HCT116 (cell line): ENCODE measurements around the gene MOCS1. TPM values are rescaled to one million over a fixed set of nuclear protein-coding genes. Genes with fewer than 3 reads are reported as not detected.

Source experiments
- ATAC-seq: fragments of 200-7000 bp; cut with Tn5 transposase; 2 replicates; pipeline ENCODE4 v1.9.1; 2020; ENCODE audit warnings: mild to moderate bottlenecking, moderate library complexity
- BruUV-seq: library from RNA; stranded (reverse); fragments of 400-500 nt; replicated peaks from 2 replicates; lab custom pipeline; 2021; lab: Mats Ljungman, UMichigan
- CTCF ChIA-PET: fragments of 300-600 bp; sonication (Branson Sonifier 250); formaldehyde crosslinking; loops from one replicate; lab custom pipeline; 2021; ENCODE audit warnings: antibody characterized with exemption; lab: Charles Lee
- POLR2A ChIA-PET: fragments of 300-600, 350-600 bp; sonication (Branson Sonifier 250); formaldehyde crosslinking; loops from one replicate; lab custom pipeline; 2021; ENCODE audit warnings: antibody characterized with exemption; lab: Charles Lee
- RAD21 ChIA-PET, 2 experiments: fragments of 300-600 bp; sonication (Branson Sonifier 250); formaldehyde crosslinking; loops; one replicate each; lab custom pipeline; 2023; ENCODE audit warnings: low total read pairs in 2 of 2; ENCODE audit not compliant: uncharacterized antibody in 2 of 2, unreplicated experiment in 2 of 2, low non-redundant PET in 1 of 2; lab: Charles Lee
- DNase-seq: peaks from one replicate; pipeline ENCODE4 v3.0.0-alpha.2; 2010; ENCODE audit warnings: low read depth, low spot score
- H2AFZ ChIP-seq: fragments of 200-600 bp; shearing (Covaris generic), sonication (generic); 2 replicates; pipeline ENCODE4 v1.6.1; 2017; ENCODE audit warnings: low read depth, mixed run types, mixed read lengths, antibody characterized with exemption, low read length; ENCODE audit not compliant: poor library complexity, severe bottlenecking
- H3K27ac ChIP-seq: 2 replicates; pipeline ENCODE4 v1.5.1; 2012; ENCODE audit warnings: low read depth, low read length
- H3K27me3 ChIP-seq: fragments of 200-600 bp; sonication (generic); 2 replicates; pipeline ENCODE4 v1.6.1; 2016; ENCODE audit warnings: mixed run types, low read length, mixed read lengths; ENCODE audit not compliant: insufficient read depth
- H3K36me3 ChIP-seq, 2 experiments: fragments of 200-500 bp in 1 of 2; fragments of 200-600 bp in 1 of 2; sonication (Bioruptor generic) in 1 of 2; sonication (generic) in 1 of 2; 2 replicates each; pipeline versions ENCODE4 v1.5.1 to v1.6.1; 2014 to 2016; ENCODE audit warnings: low read length in 2 of 2, inconsistent platforms in 1 of 2, mixed read lengths in 1 of 2, mixed run types in 1 of 2; ENCODE audit not compliant: insufficient read depth in 2 of 2, control insufficient read depth in 1 of 2
- H3K4me1 ChIP-seq, 2 experiments: fragments of 200-600 bp in 1 of 2; sonication (generic) in 1 of 2; 2 replicates each; pipeline versions ENCODE4 v1.5.1 to v1.6.1; 2012 to 2017; ENCODE audit warnings: low read length in 2 of 2, inconsistent platforms in 1 of 2, mild to moderate bottlenecking in 1 of 2, mixed read lengths in 1 of 2, mixed run types in 1 of 2, moderate library complexity in 1 of 2; ENCODE audit not compliant: insufficient read depth in 2 of 2, control insufficient read depth in 1 of 2
- H3K4me2 ChIP-seq: fragments of 200-600 bp; sonication (generic); 2 replicates; pipeline ENCODE4 v1.6.1; 2017; ENCODE audit warnings: mixed run types, low read length, mixed read lengths
- H3K4me3 ChIP-seq, 2 experiments: fragments of 200-600 bp in 1 of 2; sonication (generic) in 1 of 2; replicated peaks in 1 of 2; 2 replicates each; pipeline ENCODE4 v1.5.1; 2011 to 2016; ENCODE audit warnings: low read length in 2 of 2, control low read depth in 1 of 2, low read depth in 1 of 2, mild to moderate bottlenecking in 1 of 2, mixed read lengths in 1 of 2, mixed run types in 1 of 2
- H3K79me2 ChIP-seq: fragments of 200-600 bp; sonication (generic); 2 replicates; pipeline ENCODE4 v1.6.1; 2017; ENCODE audit warnings: mild to moderate bottlenecking, mixed run types, low read length, moderate library complexity, mixed read lengths; ENCODE audit not compliant: insufficient read depth
- H3K9ac ChIP-seq: fragments of 200-600 bp; sonication (generic); 2 replicates; pipeline ENCODE4 v1.6.1; 2016; ENCODE audit warnings: low read length, mixed read lengths
- H3K9me2 ChIP-seq: fragments of 200-600 bp; sonication (generic), shearing (Covaris generic); 2 replicates; pipeline ENCODE4 v1.6.1; 2017; ENCODE audit warnings: mixed run types, mild to moderate bottlenecking, moderate library complexity; ENCODE audit not compliant: insufficient read depth
- H3K9me3 ChIP-seq, 2 experiments: fragments of 200-500 bp in 1 of 2; fragments of 200-600 bp in 1 of 2; sonication (Bioruptor generic) in 1 of 2; sonication (generic) in 1 of 2; 2 replicates each; pipeline ENCODE4 v1.6.1; 2014 to 2017; ENCODE audit warnings: low read length in 2 of 2, mixed read lengths in 2 of 2, inconsistent platforms in 1 of 2, low read depth in 1 of 2, mild to moderate bottlenecking in 1 of 2, mixed run types in 1 of 2, moderate library complexity in 1 of 2; ENCODE audit not compliant: control insufficient read depth in 1 of 2, insufficient read depth in 1 of 2
- H4K20me1 ChIP-seq: fragments of 200-600 bp; sonication (generic), shearing (Covaris generic); 2 replicates; pipeline ENCODE4 v1.6.1; 2017; ENCODE audit warnings: mixed run types, mild to moderate bottlenecking, moderate library complexity; ENCODE audit not compliant: insufficient read depth
- EGR1 ChIP-seq: IDR thresholded peaks from 2 replicates; pipeline ENCODE4 v1.6.1; 2012; ENCODE audit warnings: low read depth
- ELF1 ChIP-seq: IDR thresholded peaks from 2 replicates; pipeline ENCODE4 v1.6.1; 2012; ENCODE audit warnings: low read depth, borderline replicate concordance
- EZH2 ChIP-seq: fragments of 200-600 bp; sonication (generic); IDR thresholded peaks from 2 replicates; pipeline ENCODE4 v1.6.1; 2017; ENCODE audit warnings: antibody characterized with exemption, mixed run types
- EZH2phosphoT487 ChIP-seq: fragments of 200-600 bp; IDR thresholded peaks from 2 replicates; pipeline ENCODE4 v1.6.1; 2018; ENCODE audit warnings: antibody characterized with exemption, borderline replicate concordance
- FOSL1 ChIP-seq: IDR thresholded peaks from 2 replicates; pipeline ENCODE4 v1.6.1; 2012; ENCODE audit warnings: low read depth
- POLR2A ChIP-seq: IDR thresholded peaks from 2 replicates; pipeline ENCODE4 v1.7.0; 2011; ENCODE audit warnings: borderline replicate concordance; ENCODE audit not compliant: insufficient read depth, insufficient read length; ENCODE audit errors: extremely low read depth
- POLR2AphosphoS5 ChIP-seq: IDR thresholded peaks from 2 replicates; pipeline ENCODE4 v1.6.1; 2011; ENCODE audit warnings: mild to moderate bottlenecking, low read depth, low read length, moderate library complexity
- SIN3A ChIP-seq: IDR thresholded peaks from 2 replicates; pipeline ENCODE4 v1.6.1; 2012; ENCODE audit warnings: low read depth
- SP1 ChIP-seq: IDR thresholded peaks from 2 replicates; pipeline ENCODE4 v1.6.1; 2012; ENCODE audit warnings: low read depth
- SRF ChIP-seq: IDR thresholded peaks from 2 replicates; pipeline ENCODE4 v1.6.1; 2012; ENCODE audit warnings: low read depth
- YY1 ChIP-seq: IDR thresholded peaks from 2 replicates; pipeline ENCODE4 v1.6.1; 2011; ENCODE audit warnings: low read length, low read depth, moderate library complexity, mild to moderate bottlenecking; ENCODE audit not compliant: insufficient replicate concordance; ENCODE audit errors: extremely low read depth
- ZNF274 ChIP-seq: fragments of 200-500 bp; sonication (Bioruptor generic); IDR thresholded peaks from 2 replicates; pipeline ENCODE4 v1.6.1; 2014; ENCODE audit warnings: mild to moderate bottlenecking, low read depth, low read length, inconsistent platforms
- intact Hi-C: fragments of 100-400 bp; cut with micrococcal nuclease; formaldehyde crosslinking; loops from 2 replicates; pipeline ENCODE4 v1.10.0; 2022
- total RNA-seq: library from RNA; stranded (reverse); gene quantifications from one replicate; pipeline ENCODE4 v1.2.1, GENCODE V29; 2021; ENCODE audit not compliant: unreplicated experiment
- TF ChIP-seq, protein P1 (sequence below): IDR thresholded peaks from 2 replicates; pipeline ENCODE4 v1.6.1; 2012
- TF ChIP-seq, protein P2 (sequence below), 3 experiments: fragments of 200-600 bp in 1 of 3; sonication (generic) in 1 of 3; IDR thresholded peaks in 2 of 3; conservative IDR thresholded peaks in 1 of 3; 2 replicates each; pipeline ENCODE4 v1.5.1; 2012 to 2017; ENCODE audit warnings: low read depth in 2 of 3, low read length in 2 of 3, antibody characterized with exemption in 1 of 3, borderline replicate concordance in 1 of 3, control low read depth in 1 of 3, mild to moderate bottlenecking in 1 of 3, mixed read lengths in 1 of 3, mixed run types in 1 of 3, moderate library complexity in 1 of 3; ENCODE audit not compliant: insufficient read depth in 1 of 3
- TF ChIP-seq, protein P3 (sequence below): IDR thresholded peaks from 2 replicates; pipeline ENCODE4 v1.6.1; 2011; ENCODE audit warnings: mild to moderate bottlenecking, low read length, moderate library complexity; ENCODE audit not compliant: insufficient replicate concordance; ENCODE audit errors: extremely low read depth

MOCS1 gene
- total RNA-seq, 1 experiment from 2014 or later: 9.3 TPM

DNA sequence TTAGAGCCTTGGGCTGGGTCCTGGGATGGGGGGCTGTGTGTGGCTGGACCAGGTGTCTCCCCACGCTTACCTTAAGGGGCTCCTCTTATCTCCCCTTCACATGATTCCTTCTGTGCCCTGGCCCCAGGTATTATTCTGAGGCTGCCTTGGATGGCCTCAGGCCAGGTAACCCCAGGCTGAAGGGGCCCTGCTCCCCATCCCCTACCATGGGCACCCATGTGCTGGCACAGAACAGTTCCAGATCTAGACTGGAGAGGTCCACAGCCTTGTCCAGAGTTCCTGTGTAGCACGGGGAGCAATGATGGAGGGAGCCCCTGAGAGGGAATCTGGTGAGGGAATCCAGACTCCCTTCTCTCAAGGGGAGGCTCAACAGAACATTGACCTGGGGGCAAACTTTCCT, 32.1 kb downstream of the MOCS1 start:
- Histone ChIP-seq H3K27ac (no peak overlapping the region), H3K4me3 (no peak overlapping the region), H3K4me2 (no peak overlapping the region), H3K27me3 (peaks cover 22% of the 10 kb centered on the region), H4K20me1 (no peaks in the 10 kb centered on the region), H2AFZ (no peak overlapping the region), H3K36me3 (no peaks in the 10 kb centered on the region), H3K9ac (no peak overlapping the region), H3K4me1 (no peaks in the 10 kb centered on the region), H3K9me2 (no peaks in the 10 kb centered on the region), H3K79me2 (no peaks in the 10 kb centered on the region), H3K9me3 (no peaks in the 10 kb centered on the region)
- intact Hi-C loops: no loop called here
- ChIA-PET POLR2A (no interaction called here), CTCF (no interaction called here), RAD21 (no interaction called here)
- no TSS peak for BruUV-seq
- no peak for DNase-seq
- no peak for ATAC-seq
- TF ChIP-seq ELF1 (no peak), POLR2A (no peak), POLR2AphosphoS5 (no peak), FOSL1 (no peak), YY1 (no peak), EGR1 (no peak), ZNF274 (no peak), EZH2phosphoT487 (no peak), SRF (no peak), SP1 (no peak), EZH2 (no peak), SIN3A (no peak)
- TF ChIP-seq, protein P1, sequence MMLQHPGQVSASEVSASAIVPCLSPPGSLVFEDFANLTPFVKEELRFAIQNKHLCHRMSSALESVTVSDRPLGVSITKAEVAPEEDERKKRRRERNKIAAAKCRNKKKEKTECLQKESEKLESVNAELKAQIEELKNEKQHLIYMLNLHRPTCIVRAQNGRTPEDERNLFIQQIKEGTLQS: no peak
- TF ChIP-seq, protein P2, sequence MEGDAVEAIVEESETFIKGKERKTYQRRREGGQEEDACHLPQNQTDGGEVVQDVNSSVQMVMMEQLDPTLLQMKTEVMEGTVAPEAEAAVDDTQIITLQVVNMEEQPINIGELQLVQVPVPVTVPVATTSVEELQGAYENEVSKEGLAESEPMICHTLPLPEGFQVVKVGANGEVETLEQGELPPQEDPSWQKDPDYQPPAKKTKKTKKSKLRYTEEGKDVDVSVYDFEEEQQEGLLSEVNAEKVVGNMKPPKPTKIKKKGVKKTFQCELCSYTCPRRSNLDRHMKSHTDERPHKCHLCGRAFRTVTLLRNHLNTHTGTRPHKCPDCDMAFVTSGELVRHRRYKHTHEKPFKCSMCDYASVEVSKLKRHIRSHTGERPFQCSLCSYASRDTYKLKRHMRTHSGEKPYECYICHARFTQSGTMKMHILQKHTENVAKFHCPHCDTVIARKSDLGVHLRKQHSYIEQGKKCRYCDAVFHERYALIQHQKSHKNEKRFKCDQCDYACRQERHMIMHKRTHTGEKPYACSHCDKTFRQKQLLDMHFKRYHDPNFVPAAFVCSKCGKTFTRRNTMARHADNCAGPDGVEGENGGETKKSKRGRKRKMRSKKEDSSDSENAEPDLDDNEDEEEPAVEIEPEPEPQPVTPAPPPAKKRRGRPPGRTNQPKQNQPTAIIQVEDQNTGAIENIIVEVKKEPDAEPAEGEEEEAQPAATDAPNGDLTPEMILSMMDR (IDR thresholded peaks at IDR 0.05 in 2 of 3, conservative IDR thresholded peaks at IDR 0.05 in 1 of 3; ENCODE audit: borderline replicate concordance in 1 of 3, insufficient read depth in 1 of 3, low read depth in 2 of 3, low read length in 2 of 3): no peak
- TF ChIP-seq, protein P3, sequence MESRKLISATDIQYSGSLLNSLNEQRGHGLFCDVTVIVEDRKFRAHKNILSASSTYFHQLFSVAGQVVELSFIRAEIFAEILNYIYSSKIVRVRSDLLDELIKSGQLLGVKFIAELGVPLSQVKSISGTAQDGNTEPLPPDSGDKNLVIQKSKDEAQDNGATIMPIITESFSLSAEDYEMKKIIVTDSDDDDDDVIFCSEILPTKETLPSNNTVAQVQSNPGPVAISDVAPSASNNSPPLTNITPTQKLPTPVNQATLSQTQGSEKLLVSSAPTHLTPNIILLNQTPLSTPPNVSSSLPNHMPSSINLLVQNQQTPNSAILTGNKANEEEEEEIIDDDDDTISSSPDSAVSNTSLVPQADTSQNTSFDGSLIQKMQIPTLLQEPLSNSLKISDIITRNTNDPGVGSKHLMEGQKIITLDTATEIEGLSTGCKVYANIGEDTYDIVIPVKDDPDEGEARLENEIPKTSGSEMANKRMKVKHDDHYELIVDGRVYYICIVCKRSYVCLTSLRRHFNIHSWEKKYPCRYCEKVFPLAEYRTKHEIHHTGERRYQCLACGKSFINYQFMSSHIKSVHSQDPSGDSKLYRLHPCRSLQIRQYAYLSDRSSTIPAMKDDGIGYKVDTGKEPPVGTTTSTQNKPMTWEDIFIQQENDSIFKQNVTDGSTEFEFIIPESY: no peak
